Activated T-cell treated with anti-CD3 and anti-CD28 coated beads, Interleukin-2, amount 50 U/mL, for 24 hours (primary cell): ENCODE results near the gene LAMA3.

Source experiments
- DNase-seq: peaks from one replicate; pipeline ENCODE4 v3.0.0-alpha.2; 2020
- H3K27ac Mint-ChIP-seq: 2 replicates; pipeline ENCODE4 v1.8.0; 2020; ENCODE audit warnings: mild to moderate bottlenecking, mixed read lengths
- H3K27me3 Mint-ChIP-seq: 2 replicates; pipeline ENCODE4 v1.8.0; 2020; ENCODE audit warnings: mixed read lengths
- H3K36me3 Mint-ChIP-seq: 2 replicates; pipeline ENCODE4 v1.8.0; 2020; ENCODE audit warnings: low read depth, mixed read lengths
- H3K4me1 Mint-ChIP-seq: 2 replicates; pipeline ENCODE4 v1.8.0; 2020; ENCODE audit warnings: low read depth, mixed read lengths
- H3K4me3 Mint-ChIP-seq: 2 replicates; pipeline ENCODE4 v1.8.0; 2020; ENCODE audit warnings: mild to moderate bottlenecking, moderate library complexity, mixed read lengths
- H3K9me3 Mint-ChIP-seq: 2 replicates; pipeline ENCODE4 v1.8.0; 2020; ENCODE audit warnings: mixed read lengths

The LAMA3 gene

DNA sequence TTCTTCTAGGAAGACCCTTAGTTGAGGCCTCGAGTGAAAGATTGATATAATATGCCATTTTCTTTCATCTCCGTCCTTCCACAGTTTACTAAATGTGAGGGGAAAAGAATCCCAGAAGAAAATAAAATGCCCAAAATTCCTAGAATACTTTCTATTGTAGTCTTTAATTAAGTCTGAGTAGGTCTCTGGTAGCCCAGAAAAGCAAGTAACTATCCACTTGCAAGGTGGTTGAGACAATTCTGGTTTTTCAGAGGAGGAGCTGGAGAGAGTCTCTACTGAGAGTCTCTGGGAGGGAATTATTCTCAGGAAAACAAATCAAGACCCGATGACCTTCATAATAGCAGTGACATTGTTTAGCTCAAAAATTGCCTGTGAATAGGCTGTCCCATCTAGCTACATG, 261.4 kb downstream of the LAMA3 start:
- Mint-ChIP-seq H3K36me3 (no peaks in the 10 kb centered on the region), H3K4me3 (no peak overlapping the region), H3K9me3 (no peaks in the 10 kb centered on the region), H3K27me3 (no peaks in the 10 kb centered on the region), H3K27ac (no peak overlapping the region), H3K4me1 (peaks cover 3% of the 10 kb centered on the region)
- no peak for DNase-seq

- Mint-ChIP-seq H3K9me3 (no peaks in the 10 kb centered on the region), H3K27ac (no peak overlapping the region), H3K4me1 (peaks cover 2% of the 10 kb centered on the region), H3K27me3 (no peaks in the 10 kb centered on the region), H3K4me3 (no peak overlapping the region), H3K36me3 (no peaks in the 10 kb centered on the region)
- DNase-seq = no peak
Measured at GRCh38 chr18:23951206-23951605, 262.0 kb downstream of the LAMA3 start.

DNA sequence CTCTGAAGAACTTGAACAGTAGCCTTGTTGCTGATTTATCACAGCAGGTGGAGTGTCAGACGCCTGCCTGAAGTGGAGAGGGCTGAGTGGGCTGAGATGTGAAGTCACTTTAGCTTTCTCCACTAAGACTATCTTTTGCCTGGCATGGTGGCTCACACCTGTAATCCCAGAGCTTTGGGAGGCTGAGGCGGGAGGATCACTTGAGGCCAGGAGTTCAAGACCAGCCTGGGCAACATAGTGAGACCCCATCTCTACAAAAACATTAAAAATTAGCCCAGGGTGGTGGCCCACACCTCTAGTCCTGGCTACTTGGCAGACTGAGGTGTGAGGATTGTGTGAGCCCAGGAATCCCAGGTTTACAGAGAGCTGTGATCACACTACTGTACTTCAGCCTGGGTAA, 264.7 kb downstream of the LAMA3 start:
- H3K4me3 Mint-ChIP-seq = no peak overlapping the region
- DNase-seq = no peak
- H3K27me3 Mint-ChIP-seq = no peaks in the 10 kb centered on the region
- no peaks in the 10 kb centered on the region for H3K36me3 Mint-ChIP-seq
- H3K9me3 Mint-ChIP-seq = no peaks in the 10 kb centered on the region
- H3K4me1 Mint-ChIP-seq = peaks cover 2% of the 10 kb centered on the region
- no peak overlapping the region for H3K27ac Mint-ChIP-seq

- H3K9me3 Mint-ChIP-seq = no peaks in the 10 kb centered on the region
- no peak overlapping the region for H3K4me3 Mint-ChIP-seq
- H3K27ac Mint-ChIP-seq = no peak overlapping the region
- DNase-seq = no peak
- H3K27me3 Mint-ChIP-seq = no peaks in the 10 kb centered on the region
- H3K4me1 Mint-ChIP-seq = no peaks in the 10 kb centered on the region
- H3K36me3 Mint-ChIP-seq = no peaks in the 10 kb centered on the region
Measured at GRCh38 chr18:23956483-23956882, 267.2 kb downstream of the LAMA3 start.

DNA sequence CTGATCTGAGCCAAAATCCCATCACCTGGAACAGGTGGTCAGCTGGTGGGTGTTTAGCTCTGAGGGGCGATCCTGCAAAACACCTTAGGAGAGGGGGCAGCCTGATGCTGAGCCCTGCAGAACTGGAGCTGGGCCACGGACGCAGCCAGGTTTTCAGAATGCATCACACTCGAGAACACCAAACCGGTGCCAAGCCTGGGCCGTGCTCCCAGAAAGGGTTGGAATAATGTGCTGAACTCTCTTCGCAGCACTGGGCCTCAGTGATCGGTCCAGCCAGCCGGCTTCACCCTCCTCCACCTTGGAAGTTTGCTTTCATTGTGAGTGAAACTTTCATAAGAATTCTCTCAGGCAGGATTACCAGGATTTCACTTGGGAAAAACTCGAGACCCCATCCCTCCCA, 268.8 kb downstream of the LAMA3 start:
- Mint-ChIP-seq H3K4me1 (no peaks in the 10 kb centered on the region), H3K27ac (no peak overlapping the region), H3K4me3 (no peak overlapping the region), H3K36me3 (no peaks in the 10 kb centered on the region), H3K27me3 (no peaks in the 10 kb centered on the region), H3K9me3 (no peaks in the 10 kb centered on the region)
- DNase-seq = no peak

GRCh38 chr18:23963443-23964165, 274.4 kb downstream of the LAMA3 start:
- Mint-ChIP-seq H3K4me3 (no peak overlapping the region), H3K36me3 (no peaks in the 10 kb centered on the region), H3K27ac (no peak overlapping the region), H3K4me1 (peaks cover 46% of the 10 kb centered on the region), H3K27me3 (no peaks in the 10 kb centered on the region), H3K9me3 (no peaks in the 10 kb centered on the region)
- DNase-seq = no peak

DNA sequence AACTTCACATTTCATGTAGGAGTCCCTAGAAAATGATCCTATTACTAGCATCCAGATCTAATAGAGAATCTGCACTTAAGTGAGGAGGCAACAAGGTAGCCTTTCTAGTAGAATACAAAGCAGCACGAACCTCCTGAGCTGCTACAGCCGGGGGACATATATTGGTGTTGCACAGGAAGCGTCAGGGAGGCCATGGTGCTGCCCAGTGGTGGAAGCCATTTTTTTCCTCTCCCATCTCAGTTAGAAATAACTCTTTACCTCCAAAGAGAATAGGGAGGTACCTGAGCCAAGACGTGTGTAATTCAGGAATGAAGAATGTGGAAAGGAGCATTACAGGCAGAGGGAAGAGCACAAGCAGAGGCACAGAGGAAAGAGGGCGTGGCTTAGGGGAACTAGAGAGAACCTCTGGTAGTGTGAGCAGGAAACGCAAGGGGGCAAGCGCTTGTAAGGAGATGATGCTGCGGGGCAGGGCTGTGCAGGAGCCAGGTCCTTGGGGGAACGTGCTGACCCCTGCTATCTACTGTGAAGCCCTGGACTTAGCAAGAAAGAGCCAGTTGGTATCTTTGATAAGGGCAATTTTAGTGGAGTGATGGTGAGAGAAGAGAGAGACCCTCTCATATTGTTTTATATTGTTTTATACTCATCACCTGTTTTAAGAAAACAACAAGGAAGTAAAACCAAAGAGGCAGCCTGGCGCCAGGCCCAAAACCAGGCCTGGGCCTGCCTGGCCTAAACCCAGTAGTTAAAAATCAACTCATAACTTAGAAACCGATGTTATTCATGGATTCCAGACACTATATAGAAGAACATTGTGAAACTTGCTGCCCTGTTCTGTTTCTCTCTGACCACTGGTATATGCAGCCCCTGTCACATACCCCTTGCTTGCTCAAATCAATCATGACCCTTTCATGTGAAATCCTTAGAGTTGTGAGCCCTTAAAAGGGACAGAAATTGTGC, 275.3 kb downstream of the LAMA3 start:
- no peaks in the 10 kb centered on the region for H3K27me3 Mint-ChIP-seq
- no peaks in the 10 kb centered on the region for H3K9me3 Mint-ChIP-seq
- peak overlapping the region; percentile 84 for H3K27ac Mint-ChIP-seq
- peaks cover 55% of the 10 kb centered on the region for H3K4me1 Mint-ChIP-seq
- peak overlapping the region; percentile 35 for H3K4me3 Mint-ChIP-seq
- H3K36me3 Mint-ChIP-seq = no peaks in the 10 kb centered on the region
- peak; percentile 64 for DNase-seq

GRCh38 chr18:23966909-23967308, 277.7 kb downstream of the LAMA3 start:
- H3K27ac Mint-ChIP-seq = no peak overlapping the region
- H3K4me1 Mint-ChIP-seq = peaks cover 76% of the 10 kb centered on the region
- H3K4me3 Mint-ChIP-seq = no peak overlapping the region
- no peak for DNase-seq
- no peaks in the 10 kb centered on the region for H3K9me3 Mint-ChIP-seq
- H3K27me3 Mint-ChIP-seq = no peaks in the 10 kb centered on the region
- no peaks in the 10 kb centered on the region for H3K36me3 Mint-ChIP-seq

GRCh38 chr18:23967321-23968089, 278.3 kb downstream of the LAMA3 start:
- Mint-ChIP-seq H3K27ac (peak overlapping the region; percentile 68), H3K4me1 (peaks cover 82% of the 10 kb centered on the region), H3K4me3 (no peak overlapping the region), H3K36me3 (no peaks in the 10 kb centered on the region), H3K9me3 (no peaks in the 10 kb centered on the region), H3K27me3 (no peaks in the 10 kb centered on the region)
- DNase-seq = peak; percentile 53

DNA sequence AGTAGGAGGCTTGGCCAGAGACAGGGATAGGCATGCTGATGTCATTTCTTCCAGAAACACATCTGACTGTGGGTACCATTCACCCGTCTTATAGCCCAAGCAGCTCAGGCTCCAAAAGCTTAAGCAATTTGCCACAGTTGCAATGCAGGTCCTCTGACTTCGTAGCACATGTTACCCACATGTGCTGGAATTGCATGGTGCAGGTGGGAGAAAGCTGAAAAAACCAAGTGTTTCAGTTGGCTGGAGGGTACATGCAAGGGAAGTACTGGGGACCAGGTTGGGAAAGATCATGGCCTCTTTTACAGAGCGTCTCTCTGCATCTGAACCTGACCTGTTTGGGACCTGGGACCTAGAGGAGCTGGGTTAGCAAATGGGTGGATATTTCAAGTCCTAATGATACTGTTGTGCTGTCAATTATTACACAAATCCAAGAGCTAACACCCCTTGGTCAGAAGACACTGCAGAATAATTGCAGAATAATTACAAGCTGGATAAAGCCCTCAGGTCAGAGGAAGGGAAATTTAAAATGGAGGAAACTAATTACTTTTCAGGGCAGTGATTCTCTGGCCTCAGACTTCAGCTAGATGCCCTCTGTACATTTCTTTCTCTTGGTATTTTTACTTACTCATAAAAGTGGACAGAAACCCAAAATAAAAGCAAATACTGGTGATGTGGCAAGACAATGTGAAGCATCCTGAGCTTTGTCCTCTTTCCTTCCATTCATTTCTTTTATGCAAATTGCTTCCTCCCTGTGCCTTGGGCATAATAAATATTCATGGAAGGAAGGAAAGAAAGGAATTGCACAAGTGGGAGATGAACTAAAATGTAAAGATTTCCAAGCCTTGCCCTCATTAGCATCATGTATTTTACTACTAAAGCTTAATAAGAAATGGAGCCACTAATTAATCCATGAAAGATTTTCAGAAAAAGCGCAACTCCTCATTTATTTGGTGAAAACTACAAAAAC, 279.7 kb downstream of the LAMA3 start:
- no peak overlapping the region for H3K27ac Mint-ChIP-seq
- H3K36me3 Mint-ChIP-seq = no peaks in the 10 kb centered on the region
- DNase-seq = no peak
- no peaks in the 10 kb centered on the region for H3K27me3 Mint-ChIP-seq
- peaks cover 90% of the 10 kb centered on the region for H3K4me1 Mint-ChIP-seq
- H3K4me3 Mint-ChIP-seq = no peak overlapping the region
- no peaks in the 10 kb centered on the region for H3K9me3 Mint-ChIP-seq

DNA sequence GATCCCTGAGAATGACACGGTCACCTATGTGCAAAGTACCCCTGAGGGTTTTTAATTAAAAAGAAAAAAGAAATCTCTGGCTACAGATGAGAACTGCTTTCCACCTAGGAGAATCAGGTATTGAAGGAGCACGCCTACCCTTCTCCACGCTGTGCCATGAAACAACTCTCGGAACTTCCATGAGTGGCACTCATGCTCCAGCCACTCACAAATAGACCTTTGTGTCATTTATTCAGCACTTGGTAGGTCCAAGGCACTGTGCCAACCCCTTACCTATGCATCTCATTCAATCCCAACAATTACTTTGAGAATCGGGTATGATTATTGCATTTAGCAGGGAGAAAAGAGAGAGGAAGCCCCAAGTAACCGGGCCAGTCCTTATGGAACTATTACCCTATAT, 280.4 kb downstream of the LAMA3 start:
- Mint-ChIP-seq H3K4me3 (no peak overlapping the region), H3K4me1 (peaks cover 84% of the 10 kb centered on the region), H3K27me3 (no peaks in the 10 kb centered on the region), H3K27ac (no peak overlapping the region), H3K36me3 (no peaks in the 10 kb centered on the region), H3K9me3 (peaks cover 2% of the 10 kb centered on the region)
- no peak for DNase-seq

DNA sequence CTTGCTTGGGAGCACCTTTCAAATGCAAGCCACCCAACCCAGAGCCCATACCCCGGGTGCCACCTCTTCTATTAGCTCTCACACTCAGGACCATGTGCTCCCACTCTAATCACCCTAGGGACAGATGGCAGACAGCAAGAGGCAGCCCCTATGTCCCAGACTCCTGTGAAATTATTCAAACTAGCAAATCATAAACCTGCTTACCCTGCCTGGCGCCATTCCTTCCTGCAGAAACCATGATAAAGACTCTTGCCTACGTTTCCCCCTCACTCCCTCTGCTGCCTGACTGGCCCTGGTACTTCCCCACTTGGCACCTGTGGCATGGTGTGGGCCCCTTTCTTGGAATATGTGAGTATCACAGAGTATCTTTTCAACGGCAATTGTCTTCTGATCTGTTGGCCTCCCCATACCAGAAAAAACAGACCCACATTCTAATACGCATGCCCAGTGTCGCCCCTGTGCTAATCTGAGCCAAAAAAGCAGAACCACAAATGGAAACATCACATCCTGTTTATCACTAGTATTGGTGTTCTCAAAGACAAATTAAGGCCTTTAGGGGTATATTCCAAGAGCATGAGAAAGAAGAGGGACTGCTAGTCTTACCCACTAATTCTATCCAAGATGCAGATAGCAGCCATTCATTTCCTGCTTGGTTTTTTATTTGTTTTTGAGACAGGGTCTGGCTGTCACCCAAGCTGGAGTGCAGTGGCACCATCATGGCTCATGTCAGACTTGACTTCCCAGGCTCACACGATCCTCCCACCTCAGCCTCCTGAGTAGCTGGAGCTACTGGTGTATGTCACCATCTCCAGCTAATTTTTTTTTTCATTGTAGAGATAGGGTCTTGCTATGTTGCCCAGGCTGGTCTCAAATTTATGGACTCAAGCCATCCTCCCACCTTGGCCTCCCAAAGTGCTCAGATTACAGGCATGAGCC, 281.2 kb downstream of the LAMA3 start:
- H3K36me3 Mint-ChIP-seq = no peaks in the 10 kb centered on the region
- H3K9me3 Mint-ChIP-seq = peaks cover 2% of the 10 kb centered on the region
- H3K4me1 Mint-ChIP-seq = peaks cover 77% of the 10 kb centered on the region
- DNase-seq = peak; percentile 54
- peak overlapping the region; percentile 16 for H3K27ac Mint-ChIP-seq
- H3K4me3 Mint-ChIP-seq = no peak overlapping the region
- no peaks in the 10 kb centered on the region for H3K27me3 Mint-ChIP-seq

- H3K4me3 Mint-ChIP-seq = no peak overlapping the region
- H3K4me1 Mint-ChIP-seq = peaks cover 70% of the 10 kb centered on the region
- H3K27ac Mint-ChIP-seq = peak overlapping the region; percentile 16
- H3K36me3 Mint-ChIP-seq = no peaks in the 10 kb centered on the region
- DNase-seq = no peak
- no peaks in the 10 kb centered on the region for H3K27me3 Mint-ChIP-seq
- peaks cover 2% of the 10 kb centered on the region for H3K9me3 Mint-ChIP-seq
Measured at GRCh38 chr18:23971097-23971440, 281.8 kb downstream of the LAMA3 start.
